DMS114 treated with DMSO at 0.1 percent for 48 hours (cell line): ENCODE results near the gene ADARB1.
"Not testable (repeated sequence)": the region's sequence is repeated elsewhere in the genome, so short reads cannot be mapped to it uniquely, and the experiment has no call there.

Experiments
- DNase-seq: peaks from one replicate; lab custom pipeline; 2025; ENCODE audit not compliant: unreplicated experiment; lab: John Stamatoyannopoulos, UW

Gene ADARB1, protein sequence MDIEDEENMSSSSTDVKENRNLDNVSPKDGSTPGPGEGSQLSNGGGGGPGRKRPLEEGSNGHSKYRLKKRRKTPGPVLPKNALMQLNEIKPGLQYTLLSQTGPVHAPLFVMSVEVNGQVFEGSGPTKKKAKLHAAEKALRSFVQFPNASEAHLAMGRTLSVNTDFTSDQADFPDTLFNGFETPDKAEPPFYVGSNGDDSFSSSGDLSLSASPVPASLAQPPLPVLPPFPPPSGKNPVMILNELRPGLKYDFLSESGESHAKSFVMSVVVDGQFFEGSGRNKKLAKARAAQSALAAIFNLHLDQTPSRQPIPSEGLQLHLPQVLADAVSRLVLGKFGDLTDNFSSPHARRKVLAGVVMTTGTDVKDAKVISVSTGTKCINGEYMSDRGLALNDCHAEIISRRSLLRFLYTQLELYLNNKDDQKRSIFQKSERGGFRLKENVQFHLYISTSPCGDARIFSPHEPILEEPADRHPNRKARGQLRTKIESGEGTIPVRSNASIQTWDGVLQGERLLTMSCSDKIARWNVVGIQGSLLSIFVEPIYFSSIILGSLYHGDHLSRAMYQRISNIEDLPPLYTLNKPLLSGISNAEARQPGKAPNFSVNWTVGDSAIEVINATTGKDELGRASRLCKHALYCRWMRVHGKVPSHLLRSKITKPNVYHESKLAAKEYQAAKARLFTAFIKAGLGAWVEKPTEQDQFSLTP

DNA sequence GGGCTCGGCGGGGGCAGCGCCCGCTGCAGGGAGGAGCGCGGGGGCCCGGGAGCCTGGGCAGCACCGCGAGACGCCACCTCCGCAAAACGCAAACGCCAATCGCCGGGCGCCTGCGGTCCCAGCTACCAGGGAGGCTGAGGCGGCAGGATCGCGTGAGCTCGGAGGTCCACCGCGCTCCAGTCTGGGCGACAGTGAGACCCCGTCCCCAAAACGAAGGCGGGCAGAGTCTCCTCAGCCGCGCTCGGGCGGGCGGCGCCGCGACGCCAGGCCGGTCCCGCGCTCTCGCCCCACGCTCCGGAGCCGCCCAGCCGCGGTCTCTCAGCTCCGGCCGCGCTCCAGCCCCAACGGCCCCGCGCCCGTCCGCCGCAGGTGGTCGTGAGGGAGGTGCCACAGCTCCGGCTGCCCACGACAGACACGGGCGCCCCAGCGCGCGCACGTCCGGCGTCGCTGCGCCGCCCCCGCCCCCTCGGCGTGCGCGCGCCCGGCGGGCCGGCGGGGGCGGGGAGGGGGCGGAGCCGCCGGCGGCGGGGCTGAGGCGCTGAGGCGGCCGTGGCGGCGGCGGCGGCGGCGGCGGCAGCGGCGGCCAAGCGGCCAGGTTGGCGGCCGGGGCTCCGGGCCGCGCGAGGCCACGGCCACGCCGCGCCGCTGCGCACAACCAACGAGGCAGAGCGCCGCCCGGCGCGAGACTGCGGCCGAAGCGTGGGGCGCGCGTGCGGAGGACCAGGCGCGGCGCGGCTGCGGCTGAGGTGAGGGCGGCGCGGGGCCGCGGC lies at the start of gene ADARB1:
TSS of gene ADARB1 (plus strand) at position 533 of the 770 bp plus-strand sequence. CDS start 97,077 bp downstream, outside the sequence.
- DNase-seq = no peak

- no peak for DNase-seq
Measured at GRCh38 chr21:45026066-45026745, 48.2 kb upstream of the ADARB1 start.

DNA sequence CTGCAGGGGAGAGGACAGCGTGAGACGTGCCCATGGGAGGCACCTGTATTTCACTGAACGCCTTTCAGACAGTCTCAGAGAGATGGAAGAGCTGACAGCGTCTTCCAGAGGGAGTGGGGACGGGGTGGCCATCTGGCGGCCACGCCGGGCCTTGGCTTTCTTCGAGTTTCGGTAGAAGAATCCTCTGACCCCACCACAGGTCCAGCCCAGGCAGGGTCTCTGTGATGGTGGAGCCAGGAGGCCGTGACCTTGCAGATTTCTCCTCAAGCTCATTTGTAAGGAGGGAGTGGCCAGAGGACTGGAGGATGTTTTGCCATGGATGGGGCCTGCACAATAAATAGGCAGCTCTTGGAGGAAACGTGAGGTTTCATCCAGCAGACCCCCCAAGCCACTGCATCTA lies 47.6 kb upstream of the ADARB1 start:
- DNase-seq = no peak

- DNase-seq = no peak
Measured at GRCh38 chr21:45027241-45028196, 46.9 kb upstream of the ADARB1 start.

DNA sequence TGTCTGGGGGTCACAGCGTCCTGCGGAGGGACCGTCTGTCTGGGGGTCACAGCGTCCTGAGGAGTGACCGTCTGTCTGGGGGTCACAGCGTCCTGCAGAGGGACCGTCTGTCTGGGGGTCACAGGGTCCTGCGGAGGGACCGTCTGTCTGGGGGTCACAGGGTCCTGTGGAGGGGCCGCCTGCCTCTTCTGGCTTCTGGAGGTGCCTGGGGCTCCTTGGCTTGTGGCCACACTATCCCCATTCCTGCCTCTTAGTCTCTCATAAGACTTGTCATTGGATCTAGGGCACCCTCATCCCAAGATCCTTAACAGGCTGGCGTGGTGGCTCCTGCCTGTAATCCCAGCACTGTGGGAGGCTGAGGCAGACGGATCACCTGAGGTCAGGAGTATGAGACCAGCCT lies 45.7 kb upstream of the ADARB1 start:
- DNase-seq = not testable (repeated sequence)

DNA sequence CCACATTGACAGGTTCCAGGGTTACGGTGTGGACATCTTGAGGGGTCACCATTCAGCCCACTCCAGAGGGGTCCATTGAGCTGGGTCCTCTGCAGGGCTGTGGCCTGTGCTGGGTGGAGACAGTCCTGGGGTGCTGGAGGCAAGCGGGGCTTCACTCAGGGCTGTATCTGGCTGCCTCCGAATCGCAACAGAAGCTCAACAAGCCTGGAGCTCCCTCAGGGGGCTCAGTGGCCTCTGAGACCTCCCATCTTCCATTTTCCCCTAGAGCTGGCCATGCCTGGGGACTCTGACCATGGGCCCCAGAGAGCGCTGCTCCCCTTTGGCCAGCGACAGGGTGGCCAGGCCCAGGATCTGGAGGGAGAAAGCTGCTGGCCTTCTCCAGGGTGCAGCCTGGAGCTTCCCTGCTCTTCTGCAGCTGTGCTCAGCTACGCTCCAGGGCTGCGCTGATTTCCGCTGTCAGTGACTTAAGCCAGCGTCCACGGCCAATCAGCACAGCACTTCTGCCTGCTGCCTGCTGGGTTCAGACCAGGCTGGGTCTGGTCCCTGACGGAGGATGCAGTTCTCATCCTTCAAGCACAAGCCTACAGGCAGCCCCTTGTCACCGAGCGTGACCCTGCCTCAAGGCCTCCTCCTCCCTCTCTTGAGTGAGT lies 45.0 kb upstream of the ADARB1 start:
- DNase-seq = no peak

DNA sequence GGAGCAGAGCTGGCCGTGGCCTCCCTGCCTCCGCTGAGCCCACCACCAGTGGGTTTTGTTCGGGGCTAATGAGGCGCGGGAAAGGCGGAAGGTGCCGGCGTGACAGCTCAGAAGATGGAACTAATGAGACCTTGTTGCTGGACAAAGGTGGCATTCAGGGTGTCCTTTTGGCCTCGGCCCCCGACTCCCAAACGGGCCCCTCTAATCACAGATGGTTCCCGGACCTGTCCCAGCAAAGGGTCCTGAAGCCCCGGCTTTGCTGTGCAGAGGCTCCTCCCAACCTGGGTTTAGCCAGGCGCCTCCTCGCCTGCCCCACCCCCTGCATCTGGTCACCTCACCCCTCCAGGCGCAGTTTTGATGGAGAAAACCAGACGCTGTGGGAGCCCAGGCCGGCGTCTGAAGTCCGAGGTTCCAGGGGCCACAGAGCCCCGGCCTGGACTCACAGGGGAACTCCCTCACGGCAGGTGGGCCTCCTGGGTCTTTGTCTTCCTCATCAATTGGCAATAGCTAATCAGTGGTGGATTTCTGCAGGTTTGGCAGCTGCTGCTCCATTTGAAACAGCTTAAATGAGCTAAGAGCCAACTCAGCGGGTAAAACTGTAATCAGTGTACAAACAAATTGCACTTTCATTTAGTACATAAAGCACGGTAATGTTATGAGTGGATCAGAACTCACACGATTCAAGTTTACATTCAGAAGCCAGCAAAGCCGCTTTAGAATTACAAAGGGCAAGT lies 44.3 kb upstream of the ADARB1 start:
- DNase-seq = no peak

- no peak for DNase-seq
Measured at GRCh38 chr21:45030682-45031570, 43.5 kb upstream of the ADARB1 start.

DNA sequence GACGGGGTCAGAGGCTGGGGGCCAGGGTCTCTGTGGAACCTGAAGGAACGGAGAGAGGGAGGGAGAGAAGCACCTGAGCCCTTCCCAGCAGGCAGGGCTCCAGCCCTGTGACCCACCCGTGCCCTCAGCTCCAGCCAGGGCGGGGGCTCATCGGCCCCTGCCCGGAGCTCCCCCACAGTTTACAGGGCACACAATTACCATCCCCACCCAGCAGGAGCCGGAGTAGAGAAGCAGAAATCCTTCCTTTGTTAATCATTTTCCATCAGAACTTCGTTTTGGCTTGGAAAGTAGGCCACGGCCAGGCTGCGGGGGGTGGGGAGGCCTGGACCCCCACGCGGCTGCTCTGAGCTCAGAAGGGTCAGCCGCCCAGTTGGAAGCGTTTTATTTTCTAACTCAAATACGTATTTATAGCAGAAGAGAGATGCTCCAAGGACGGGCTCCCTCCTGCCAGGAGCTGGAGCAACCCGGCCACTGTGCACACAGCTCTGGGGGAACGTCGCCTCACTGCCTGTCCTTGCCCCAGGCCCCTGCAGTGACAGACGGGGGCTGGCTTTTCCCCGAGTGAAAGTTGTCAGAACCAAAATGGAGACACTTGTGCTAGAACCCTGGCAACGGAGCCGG lies 42.7 kb upstream of the ADARB1 start:
- DNase-seq = no peak

GRCh38 chr21:45032332-45032731 lies 42.0 kb upstream of the ADARB1 start:
- DNase-seq = no peak

GRCh38 chr21:45032977-45033710 lies 41.2 kb upstream of the ADARB1 start:
- DNase-seq = no peak

- DNase-seq = no peak
Measured at GRCh38 chr21:45033791-45034555, 40.4 kb upstream of the ADARB1 start.

- DNase-seq = no peak
Measured at GRCh38 chr21:45034556-45035476, 39.6 kb upstream of the ADARB1 start.

GRCh38 chr21:45035477-45035848 lies 38.9 kb upstream of the ADARB1 start:
- no peak for DNase-seq

- no peak for DNase-seq
Measured at GRCh38 chr21:45036630-45037029, 37.8 kb upstream of the ADARB1 start.
